A549 (cell line): ENCODE measurements around the gene BUD23. TPM values are rescaled to one million over a fixed set of nuclear protein-coding genes. Genes with fewer than 3 reads are reported as not detected.

Experiments used
- BHLHE40 ChIP-seq: IDR thresholded peaks from 2 replicates; pipeline ENCODE4 v1.6.1; 2012; ENCODE audit warnings: low read depth, low read length, inconsistent platforms
- CBX2 ChIP-seq: fragments of 200-600 bp; sonication (generic); IDR thresholded peaks from 2 replicates; pipeline ENCODE4 v1.6.1; 2016; ENCODE audit warnings: low read depth, mild to moderate bottlenecking, borderline replicate concordance
- CBX8 ChIP-seq: fragments of 200-600 bp; sonication (generic); IDR thresholded peaks from 2 replicates; pipeline ENCODE4 v1.6.1; 2016
- CEBPB ChIP-seq, 2 experiments: fragments of >200 bp in 1 of 2; sonication (Bioruptor Twin) in 1 of 2; formaldehyde crosslinking in 1 of 2; IDR thresholded peaks; 2 replicates each; pipeline ENCODE4 v1.6.1; 2012 to 2016
- CHD4 ChIP-seq: fragments of 200-600 bp; sonication (generic); IDR thresholded peaks from 2 replicates; pipeline ENCODE4 v1.6.1; 2016; ENCODE audit warnings: antibody characterized with exemption, mild to moderate bottlenecking, borderline replicate concordance
- CTCF ChIP-seq: fragments of >200 bp; sonication (Bioruptor Twin); formaldehyde crosslinking; IDR thresholded peaks from 3 replicates; pipeline ENCODE4 v1.5.1; 2016
- EHMT2 ChIP-seq: fragments of 200-600 bp; sonication (generic); IDR thresholded peaks from 2 replicates; pipeline ENCODE4 v1.6.1; 2016; ENCODE audit warnings: antibody characterized with exemption, low read depth, mild to moderate bottlenecking, moderate library complexity
- ELK1 ChIP-seq: fragments of 150-350 bp; IDR thresholded peaks from 2 replicates; pipeline ENCODE4 v1.6.1; 2014; ENCODE audit warnings: low read depth, mild to moderate bottlenecking, low read length
- ESRRA ChIP-seq: fragments of 150-350 bp; IDR thresholded peaks from 2 replicates; pipeline ENCODE4 v1.6.1; 2014; ENCODE audit warnings: mild to moderate bottlenecking, low read length, borderline replicate concordance
- FOSL2 ChIP-seq, 2 experiments: fragments of 450-650 bp in 1 of 2; fragments of >200 bp in 1 of 2; sonication (Bioruptor Twin) in 1 of 2; formaldehyde crosslinking; IDR thresholded peaks; 2 replicates each; pipeline versions ENCODE4 v1.5.0 to v1.6.1; 2016 to 2020; ENCODE audit warnings: mild to moderate bottlenecking in 1 of 2, moderate library complexity in 1 of 2
- FOXS1 ChIP-seq: fragments of 250-450 bp; sonication (Bioruptor Pico); IDR thresholded peaks from 2 replicates; pipeline ENCODE4 v1.5.0; 2020; ENCODE audit warnings: mild to moderate bottlenecking, moderate library complexity
- HDAC2 ChIP-seq: fragments of 200-600 bp; sonication (generic); IDR thresholded peaks from 2 replicates; pipeline ENCODE4 v1.6.1; 2016
- HEYL ChIP-seq: fragments of 250-450 bp; sonication (Bioruptor Pico); IDR thresholded peaks from 2 replicates; pipeline ENCODE4 v1.8.0; 2021; ENCODE audit warnings: mild to moderate bottlenecking, moderate library complexity
- HMGXB4 ChIP-seq: fragments of 250-450 bp; sonication (Bioruptor Pico); IDR thresholded peaks from 2 replicates; pipeline ENCODE4 v1.5.0; 2021; ENCODE audit warnings: mild to moderate bottlenecking, moderate library complexity, borderline replicate concordance
- HOXB13 ChIP-seq: fragments of 250-450 bp; sonication (Bioruptor Pico); IDR thresholded peaks from 2 replicates; pipeline ENCODE4 v1.5.0; 2020; ENCODE audit warnings: low read depth, mild to moderate bottlenecking, moderate library complexity
- JUNB ChIP-seq: fragments of >200 bp; sonication (Bioruptor Twin); formaldehyde crosslinking; IDR thresholded peaks from 2 replicates; pipeline ENCODE4 v1.6.1; 2016
- KDM1A ChIP-seq: fragments of 200-600 bp; sonication (generic); IDR thresholded peaks from 2 replicates; pipeline ENCODE4 v1.6.1; 2016; ENCODE audit warnings: low read depth, mild to moderate bottlenecking
- MAFK ChIP-seq: fragments of 450-650 bp; IDR thresholded peaks from 2 replicates; pipeline ENCODE4 v1.6.1; 2014; ENCODE audit not compliant: partially characterized antibody
- MAX ChIP-seq: IDR thresholded peaks from 2 replicates; pipeline ENCODE4 v1.6.1; 2012
- MAZ ChIP-seq: fragments of 150-350 bp; IDR thresholded peaks from 2 replicates; pipeline ENCODE4 v1.6.1; 2014; ENCODE audit warnings: antibody characterized with exemption, low read depth, low read length, borderline replicate concordance
- MYC ChIP-seq: IDR thresholded peaks from 2 replicates; pipeline ENCODE4 v1.6.1; 2012; ENCODE audit warnings: mild to moderate bottlenecking, inconsistent platforms, low read length, improper control_type of control experiment, borderline replicate concordance
- NPAS2 ChIP-seq: fragments of 250-450 bp; sonication (Bioruptor Pico); IDR thresholded peaks from 2 replicates; pipeline ENCODE4 v1.8.0; 2022; ENCODE audit warnings: mild to moderate bottlenecking, moderate library complexity, borderline replicate concordance
- NR3C1 ChIP-seq: fragments of >200 bp; sonication (Bioruptor Twin); formaldehyde crosslinking; IDR thresholded peaks from 3 replicates; pipeline ENCODE4 v1.6.1; 2017
- PHF8 ChIP-seq: fragments of 200-600 bp; sonication (generic); IDR thresholded peaks from 2 replicates; pipeline ENCODE4 v1.6.1; 2016; ENCODE audit warnings: low read depth, mild to moderate bottlenecking, antibody characterized with exemption, moderate library complexity, borderline replicate concordance
- RARB ChIP-seq: fragments of 250-450 bp; sonication (Bioruptor Pico); IDR thresholded peaks from 2 replicates; pipeline ENCODE4 v1.8.0; 2021; ENCODE audit warnings: mild to moderate bottlenecking, moderate library complexity
- RCOR1 ChIP-seq: fragments of 150-350 bp; IDR thresholded peaks from 2 replicates; pipeline ENCODE4 v1.6.1; 2014; ENCODE audit warnings: antibody characterized with exemption, low read length, low read depth
- REST ChIP-seq: fragments of 200-600 bp; sonication (generic); IDR thresholded peaks from 2 replicates; pipeline ENCODE4 v1.6.1; 2016; ENCODE audit warnings: antibody characterized with exemption, mild to moderate bottlenecking, moderate library complexity
- RFX5 ChIP-seq: fragments of 450-650 bp; IDR thresholded peaks from 2 replicates; pipeline ENCODE4 v1.7.1; 2014; ENCODE audit warnings: antibody characterized with exemption, mild to moderate bottlenecking, moderate library complexity
- SREBF2 ChIP-seq: fragments of 450-650 bp; IDR thresholded peaks from 2 replicates; pipeline ENCODE4 v1.6.1; 2014; ENCODE audit warnings: mild to moderate bottlenecking, moderate library complexity
- TFCP2L1 ChIP-seq: fragments of 250-450 bp; sonication (Bioruptor Pico); IDR thresholded peaks from 2 replicates; pipeline ENCODE4 v1.5.0; 2021; ENCODE audit warnings: mild to moderate bottlenecking
- USF2 ChIP-seq: fragments of 450-650 bp; IDR thresholded peaks from 2 replicates; pipeline ENCODE4 v1.6.1; 2014; ENCODE audit warnings: antibody characterized with exemption
- ZNF302 ChIP-seq: fragments of 250-450 bp; sonication (Bioruptor Pico); IDR thresholded peaks from 2 replicates; pipeline ENCODE4 v1.9.0; 2021; ENCODE audit warnings: inconsistent platforms, mild to moderate bottlenecking, moderate library complexity
- polyA plus RNA-seq, 4 experiments: library from polyadenylated mRNA; depleted of rRNA in 3 of 4; stranded (reverse); fragments of >200 nt; fragmentation: RNase III in 1 of 4; extraction: RNeasy Plus Mini Kit Qiagen cat#74134 plus additional on column Dnase treatment in 1 of 4; gene quantifications; 2 replicates in 3 of 4; 3 replicates in 1 of 4; pipeline ENCODE4 v1.2.3, GENCODE V29; 2011 to 2017

BUD23 gene
- polyA plus RNA-seq, 2 of the 4 experiments (the other 2 are of a cell fraction) = 134 to 161 TPM

- TF ChIP-seq RCOR1 (no peak), USF2 (peak; percentile 84), NR3C1 (no peak), KDM1A (peak; percentile 38; the same call in 1 of the 2 replicates), REST (no peak), RFX5 (no peak), BHLHE40 (no peak), CHD4 (no peak), TFCP2L1 (CRISPR knock-in tag) (no peak), MAZ (peak; percentile 58; the same call in 1 of the 2 replicates), RARB (CRISPR knock-in tag) (no peak), CBX2 (no peak), MYC (peak; percentile 17; the same call in 1 of the 2 replicates), NPAS2 (CRISPR knock-in tag) (no peak), CTCF (no peak), SREBF2 (no peak), CEBPB (IDR thresholded peaks at IDR 0.05) (peak in 1 of 2 experiments; percentile 53; a peak in 1 of 4 replicates), ELK1 (no peak), JUNB (peak; percentile 95), FOSL2 (IDR thresholded peaks at IDR 0.05) (peak; percentile 91), FOSL2 (CRISPR knock-in tag; IDR thresholded peaks at IDR 0.05) (peak; percentile 95), CBX8 (no peak), HOXB13 (CRISPR knock-in tag) (peak; percentile 94), PHF8 (no peak), FOXS1 (0 out of 2 replicates have a peak, but pooled peaks have one; percentile 35), HEYL (no peak), HMGXB4 (no peak), HDAC2 (0 out of 2 replicates have a peak, but pooled peaks have one; percentile 13), ZNF302 (peak; percentile 84; the same call in 1 of the 2 replicates), ESRRA (no peak), EHMT2 (no peak), MAFK (no peak), MAX (peak; percentile 93)
These were observed 21.5 kb downstream of the BUD23 start (continued) for GRCh38 chr7:73704640-73705550.
